Fibroblast of upper back skin (primary cell): ENCODE data around the gene SELENOO.
"Not testable (repeated sequence)": the region's sequence is repeated elsewhere in the genome, so short reads cannot be mapped to it uniquely, and the experiment has no call there.

Source experiments
- DNase-seq: peaks from one replicate; pipeline ENCODE4 v3.0.0-alpha.2; 2013

SELENOO gene, protein sequence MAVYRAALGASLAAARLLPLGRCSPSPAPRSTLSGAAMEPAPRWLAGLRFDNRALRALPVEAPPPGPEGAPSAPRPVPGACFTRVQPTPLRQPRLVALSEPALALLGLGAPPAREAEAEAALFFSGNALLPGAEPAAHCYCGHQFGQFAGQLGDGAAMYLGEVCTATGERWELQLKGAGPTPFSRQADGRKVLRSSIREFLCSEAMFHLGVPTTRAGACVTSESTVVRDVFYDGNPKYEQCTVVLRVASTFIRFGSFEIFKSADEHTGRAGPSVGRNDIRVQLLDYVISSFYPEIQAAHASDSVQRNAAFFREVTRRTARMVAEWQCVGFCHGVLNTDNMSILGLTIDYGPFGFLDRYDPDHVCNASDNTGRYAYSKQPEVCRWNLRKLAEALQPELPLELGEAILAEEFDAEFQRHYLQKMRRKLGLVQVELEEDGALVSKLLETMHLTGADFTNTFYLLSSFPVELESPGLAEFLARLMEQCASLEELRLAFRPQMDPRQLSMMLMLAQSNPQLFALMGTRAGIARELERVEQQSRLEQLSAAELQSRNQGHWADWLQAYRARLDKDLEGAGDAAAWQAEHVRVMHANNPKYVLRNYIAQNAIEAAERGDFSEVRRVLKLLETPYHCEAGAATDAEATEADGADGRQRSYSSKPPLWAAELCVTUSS

DNA sequence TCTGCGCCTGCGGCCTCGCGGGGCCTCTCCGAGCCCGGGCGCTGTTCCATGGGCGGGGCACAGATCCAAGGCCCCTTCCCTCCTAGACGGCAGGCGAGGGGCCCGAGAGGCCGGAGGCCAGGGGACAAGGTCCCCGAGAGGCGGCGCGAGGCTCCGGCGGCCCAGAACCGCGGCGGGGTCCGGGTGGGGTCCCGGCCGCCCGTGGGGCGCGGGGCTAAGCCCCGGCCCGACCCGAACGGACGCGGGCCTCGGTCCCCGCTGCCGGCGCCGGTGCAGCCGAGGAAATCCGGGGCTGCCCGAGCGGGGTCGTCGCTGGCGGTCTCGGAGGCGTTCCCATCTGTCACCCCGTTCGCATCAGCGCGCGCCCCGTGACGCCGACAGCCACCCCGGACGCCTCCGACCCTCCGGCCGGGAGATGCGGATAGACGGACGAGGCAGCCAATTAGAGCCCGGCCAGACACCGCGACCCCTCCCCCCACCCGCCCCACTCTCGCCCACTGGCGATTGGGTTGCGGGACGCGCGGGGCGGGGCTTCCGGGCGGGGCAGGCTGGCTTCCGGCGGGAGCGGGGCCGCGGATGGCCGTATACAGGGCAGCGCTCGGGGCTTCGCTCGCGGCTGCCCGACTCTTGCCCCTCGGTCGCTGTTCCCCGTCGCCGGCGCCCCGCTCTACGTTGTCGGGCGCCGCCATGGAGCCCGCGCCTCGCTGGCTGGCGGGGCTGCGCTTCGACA lies at the start of gene SELENOO:
Gene SELENOO, plus strand, starts transcription at position 551 of the 730 bp plus-strand sequence. Its CDS starts 26 bp downstream, at position 577.
- DNase-seq: peak; percentile 84

DNA sequence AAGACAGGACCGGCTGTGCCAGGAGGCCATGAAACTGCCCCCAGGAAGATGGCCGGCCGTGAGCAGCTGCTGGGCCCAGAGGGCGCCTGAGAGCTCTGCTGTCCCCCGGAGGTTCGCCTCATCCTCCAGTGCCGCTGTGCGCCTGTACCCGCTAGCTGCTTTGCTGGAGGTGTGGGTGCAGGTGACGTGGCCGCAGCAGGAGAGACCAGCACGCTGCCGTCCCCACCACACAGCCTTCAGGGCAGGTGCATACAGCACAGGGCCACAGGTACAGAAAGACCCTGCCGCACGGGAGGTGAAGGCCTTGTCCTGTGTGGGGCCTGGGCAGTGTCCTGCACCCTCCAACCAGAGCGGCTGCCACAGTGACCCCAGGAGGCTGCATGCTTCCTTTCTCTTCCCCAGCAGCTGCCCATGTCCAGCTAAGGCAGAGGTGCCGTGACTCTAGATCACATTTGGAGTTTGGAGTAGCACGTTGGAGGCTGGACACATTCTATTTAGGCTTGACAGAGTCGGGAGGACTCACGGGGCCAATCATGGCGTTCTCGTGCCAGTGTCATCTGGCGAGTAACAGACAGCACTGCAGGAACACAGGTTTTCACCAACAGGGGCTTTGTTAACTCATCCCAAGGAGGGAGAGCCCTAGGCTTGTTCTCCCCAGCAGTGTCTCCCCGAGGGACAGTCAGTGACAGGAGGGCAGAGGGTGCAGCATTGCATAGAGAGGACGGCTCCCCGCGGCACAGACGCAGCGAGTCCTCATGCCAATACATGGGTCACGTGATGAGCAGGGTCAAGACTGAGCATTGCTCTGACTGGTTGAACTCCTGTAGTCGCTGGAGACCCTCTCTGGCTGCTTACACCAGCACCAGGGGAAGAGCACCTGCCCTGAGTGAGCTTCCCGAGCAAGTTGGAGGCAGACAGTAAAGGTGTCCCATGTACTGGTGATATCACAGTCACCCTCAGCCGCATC lies 49.0 kb upstream of the SELENOO start:
- no peak for DNase-seq

DNA sequence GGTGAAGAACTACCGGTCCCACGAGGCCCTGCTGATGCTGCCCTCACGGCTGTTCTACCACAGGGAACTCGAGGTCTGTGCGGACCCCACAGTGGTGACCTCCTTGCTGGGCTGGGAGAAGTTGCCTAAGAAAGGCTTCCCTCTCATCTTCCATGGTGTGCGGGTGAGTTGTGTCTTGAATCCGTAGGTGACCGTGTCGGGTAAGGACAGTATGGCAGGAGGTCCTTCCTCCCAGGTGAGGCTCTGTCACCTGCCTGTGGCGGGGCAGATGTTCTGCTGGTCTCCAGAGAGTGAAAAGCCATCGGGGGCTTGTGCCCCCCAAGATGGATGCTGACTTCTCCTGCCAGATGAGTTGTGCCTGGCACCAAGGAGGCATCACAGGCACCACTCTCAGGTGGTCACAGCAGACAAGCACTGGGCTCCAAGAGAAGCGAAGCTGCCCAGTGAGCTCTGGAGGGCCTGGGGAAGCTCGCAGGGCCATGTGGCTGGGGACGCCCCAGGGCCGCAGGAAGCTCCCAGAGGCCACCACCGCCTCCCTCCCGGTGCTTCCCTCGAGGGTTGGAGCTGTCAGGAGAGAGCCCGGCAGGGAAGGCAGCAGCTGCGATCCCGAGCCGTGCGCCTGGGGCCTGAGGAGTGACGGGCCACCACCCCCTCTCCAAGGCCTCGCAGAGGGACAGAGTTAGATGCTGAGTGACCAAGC lies 47.6 kb upstream of the SELENOO start:
- DNase-seq: no peak

DNA sequence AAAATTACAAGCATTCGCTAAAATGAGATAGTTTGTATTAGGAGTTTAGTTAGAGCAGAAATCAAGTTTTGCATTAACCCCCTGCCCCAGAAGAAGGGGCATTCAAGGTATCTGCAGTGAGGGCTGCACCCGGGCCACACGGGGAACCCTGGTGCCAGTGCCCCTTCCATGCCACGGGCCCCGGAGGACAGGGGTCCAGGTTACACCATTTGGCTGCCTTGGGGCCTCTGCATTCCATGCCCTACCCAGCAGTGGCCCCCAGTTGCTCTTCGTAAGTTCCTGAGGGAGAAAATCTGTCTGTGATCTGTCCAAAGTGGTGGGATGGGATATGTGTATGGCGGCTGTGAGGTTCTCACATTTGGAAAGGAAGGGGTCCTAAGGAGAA lies 47.1 kb upstream of the SELENOO start:
- no peak for DNase-seq

DNA sequence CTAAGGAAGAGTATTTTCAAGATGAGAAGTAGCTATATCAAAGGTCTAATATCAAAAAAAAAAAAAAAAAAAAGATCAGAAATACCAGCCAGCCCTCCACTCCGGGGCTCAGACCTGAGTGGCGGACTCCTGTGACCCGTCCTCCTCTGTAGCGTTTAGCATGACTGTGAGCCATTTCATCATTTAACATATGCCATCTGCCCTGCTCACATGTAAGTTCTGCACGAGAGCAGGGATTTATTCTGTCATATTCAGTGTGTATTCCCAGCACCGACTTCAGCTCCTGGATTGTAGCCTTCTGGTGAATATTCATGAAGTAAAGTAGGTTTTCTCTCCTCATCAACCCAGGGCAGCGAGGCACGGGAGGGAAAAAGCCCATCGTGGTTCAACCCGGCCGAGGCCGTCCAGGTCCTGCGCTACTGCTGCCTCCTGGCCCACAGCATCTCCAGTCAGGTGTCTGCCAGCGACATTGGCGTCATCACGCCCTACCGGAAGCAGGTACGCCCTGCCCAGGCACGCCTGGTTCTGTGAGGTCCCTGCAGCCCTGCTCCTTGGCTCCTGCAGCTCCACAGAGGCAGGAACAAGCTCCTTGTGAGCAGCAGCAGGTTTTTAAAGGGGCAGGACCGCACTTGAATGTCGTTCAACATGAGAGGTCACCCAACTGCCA lies 43.0 kb upstream of the SELENOO start:
- DNase-seq: no peak

DNA sequence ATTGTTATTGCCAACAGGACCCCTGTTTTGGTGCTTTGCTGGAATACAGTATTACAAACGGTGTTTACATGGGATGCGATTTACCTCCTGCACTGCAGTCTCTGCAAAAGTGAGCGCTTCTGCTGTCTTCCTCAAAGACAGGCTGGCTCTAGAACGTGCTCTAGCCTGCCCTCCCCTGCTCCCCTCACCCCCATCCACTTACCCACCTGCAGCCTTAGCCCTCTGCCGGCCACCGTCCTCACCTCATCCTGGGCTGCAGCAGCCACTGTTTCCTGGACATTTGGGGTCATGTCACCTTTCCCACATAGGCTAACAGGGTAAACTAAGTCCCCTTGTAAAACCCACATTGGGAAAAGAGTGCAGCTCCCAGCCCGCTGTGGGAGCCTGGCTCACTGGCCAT lies 39.9 kb upstream of the SELENOO start:
- no peak for DNase-seq

DNA sequence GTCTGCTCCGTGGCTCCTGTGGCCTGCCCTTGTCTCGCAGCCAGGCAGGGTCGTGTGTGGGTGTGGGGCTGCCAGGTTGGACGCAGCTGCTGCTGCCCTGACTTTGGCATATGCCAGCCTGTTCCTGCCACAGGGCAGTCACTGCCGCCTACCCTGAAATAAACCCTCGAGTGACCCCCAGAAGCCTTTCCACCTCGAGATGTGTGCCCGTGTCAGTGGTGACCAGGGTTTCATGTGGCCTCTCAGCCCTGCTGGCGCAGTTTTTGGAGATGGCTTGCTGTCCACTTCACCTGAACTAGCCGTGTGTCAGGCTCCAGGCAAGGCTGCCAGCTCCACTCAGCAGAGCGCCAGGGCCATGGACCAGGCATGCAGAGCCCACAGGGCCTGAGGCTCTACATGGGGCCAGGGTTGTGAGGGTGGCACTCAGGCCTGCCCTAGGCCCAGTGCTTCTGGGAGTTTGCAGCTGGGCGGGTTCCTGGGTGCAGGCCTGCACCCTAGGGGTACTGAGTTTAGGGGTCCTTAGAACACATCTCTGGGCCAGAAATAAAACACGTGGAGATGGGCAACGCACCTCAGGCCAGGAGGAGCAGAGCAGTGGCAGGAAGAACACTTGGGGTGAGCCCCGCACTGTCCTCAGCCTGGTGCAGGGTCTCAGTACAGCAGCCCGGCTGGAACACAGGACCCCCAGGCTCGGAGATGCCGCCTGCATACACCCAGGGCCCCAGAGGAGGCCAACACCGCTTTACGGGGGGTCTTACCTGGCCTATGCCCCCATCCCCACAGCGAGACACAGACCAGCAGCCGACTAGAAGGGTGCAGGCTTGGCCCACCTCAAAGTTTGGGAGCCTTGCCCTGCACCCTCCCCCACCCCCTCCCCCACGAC lies 39.1 kb upstream of the SELENOO start:
- DNase-seq: no peak

DNA sequence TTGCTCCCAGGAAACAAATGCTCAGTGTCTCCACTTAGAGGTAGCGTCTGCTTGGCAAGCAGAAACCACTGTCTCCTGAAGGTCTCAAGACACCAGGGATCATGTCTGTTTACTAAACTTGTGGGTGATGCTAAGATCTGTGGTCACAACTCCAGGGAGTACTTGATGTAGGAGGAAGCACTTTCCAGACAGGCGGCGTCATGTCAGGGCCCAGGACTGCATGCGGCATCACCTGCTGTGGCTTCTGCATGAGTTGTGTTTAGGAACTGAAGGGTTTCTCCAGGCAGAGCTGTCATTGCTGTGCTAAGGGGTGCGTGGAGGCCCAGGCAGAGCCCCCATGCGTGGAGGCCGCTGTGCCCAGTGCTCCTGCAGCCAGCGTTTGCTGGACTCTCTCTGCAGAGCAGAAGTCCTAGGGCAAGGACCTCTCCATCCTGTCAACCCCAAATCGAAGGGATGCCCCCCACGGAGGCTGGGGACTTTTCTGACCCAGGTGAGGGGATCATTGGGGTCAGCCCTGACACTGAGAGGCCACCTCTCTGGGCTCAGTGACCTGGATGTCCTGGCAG lies 38.3 kb upstream of the SELENOO start:
- no peak for DNase-seq

DNA sequence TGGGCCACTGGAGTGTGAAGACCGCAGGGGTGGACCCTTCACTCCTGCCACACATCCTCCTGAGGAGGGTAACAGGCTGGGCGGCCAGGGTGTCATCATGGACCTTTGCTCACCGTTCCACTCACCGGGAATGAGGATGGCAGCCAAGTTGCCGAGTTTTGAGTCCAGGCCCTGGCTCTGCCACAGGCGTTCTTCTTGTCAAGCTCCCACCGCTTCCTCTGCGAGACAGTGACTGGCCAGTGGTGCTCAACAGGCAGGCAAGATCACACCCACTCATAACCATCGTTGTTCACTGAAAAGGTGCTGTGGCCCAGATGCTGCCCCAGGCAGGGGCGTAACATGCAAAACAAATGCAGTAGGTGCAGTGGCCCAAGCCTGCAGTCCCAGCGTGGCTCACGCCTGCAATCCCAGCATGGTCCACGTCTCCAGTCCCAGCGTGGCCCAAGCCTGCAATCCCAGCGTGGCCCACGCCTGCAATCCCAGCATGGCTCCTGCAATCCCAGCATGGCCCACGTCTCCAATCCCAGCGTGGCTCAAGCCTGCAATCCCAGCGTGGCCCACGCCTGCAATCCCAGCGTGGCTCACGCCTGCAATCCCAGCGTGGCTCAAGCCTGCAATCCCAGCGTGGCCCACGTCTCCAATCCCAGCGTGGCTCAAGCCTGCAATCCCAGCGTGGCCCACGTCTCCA lies 35.2 kb upstream of the SELENOO start:
- no peak for DNase-seq

DNA sequence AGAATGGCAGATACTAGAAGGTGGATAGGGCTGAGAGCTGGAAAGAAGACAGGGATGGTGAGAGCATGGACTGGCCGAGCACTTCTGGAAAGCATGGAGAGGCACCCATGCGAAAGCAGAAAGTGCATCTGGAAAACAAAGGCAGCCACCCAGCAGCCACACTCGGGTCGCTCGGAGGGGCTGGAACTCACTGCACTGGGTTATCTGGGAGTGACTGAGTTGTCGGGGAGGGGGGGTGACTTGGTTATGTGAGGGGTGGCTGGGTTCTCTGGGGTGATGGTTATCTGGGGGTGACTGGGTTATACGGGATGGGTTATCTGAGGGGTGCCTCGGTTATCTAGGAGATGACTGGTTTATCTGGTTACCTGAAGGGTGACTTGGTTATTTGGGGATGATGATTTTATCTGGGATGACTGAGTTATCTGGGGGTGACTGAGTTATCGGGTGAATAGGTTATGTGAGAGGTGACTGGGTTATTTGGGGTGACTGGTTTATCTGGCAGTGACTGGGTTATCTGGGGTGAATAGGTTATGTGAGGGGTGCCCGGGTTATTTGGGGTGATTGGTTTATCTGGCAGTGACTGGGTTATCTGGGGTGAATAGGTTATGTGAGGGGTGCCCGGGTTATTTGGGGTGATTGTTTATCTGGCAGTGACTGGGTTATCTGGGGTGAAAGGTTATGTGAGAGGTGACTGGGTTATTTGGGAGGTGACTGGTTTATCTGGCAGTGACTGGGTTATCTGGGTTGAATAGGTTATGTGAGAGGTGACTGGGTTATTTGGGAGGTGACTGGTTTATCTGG lies 32.9 kb upstream of the SELENOO start:
- DNase-seq: no peak

DNA sequence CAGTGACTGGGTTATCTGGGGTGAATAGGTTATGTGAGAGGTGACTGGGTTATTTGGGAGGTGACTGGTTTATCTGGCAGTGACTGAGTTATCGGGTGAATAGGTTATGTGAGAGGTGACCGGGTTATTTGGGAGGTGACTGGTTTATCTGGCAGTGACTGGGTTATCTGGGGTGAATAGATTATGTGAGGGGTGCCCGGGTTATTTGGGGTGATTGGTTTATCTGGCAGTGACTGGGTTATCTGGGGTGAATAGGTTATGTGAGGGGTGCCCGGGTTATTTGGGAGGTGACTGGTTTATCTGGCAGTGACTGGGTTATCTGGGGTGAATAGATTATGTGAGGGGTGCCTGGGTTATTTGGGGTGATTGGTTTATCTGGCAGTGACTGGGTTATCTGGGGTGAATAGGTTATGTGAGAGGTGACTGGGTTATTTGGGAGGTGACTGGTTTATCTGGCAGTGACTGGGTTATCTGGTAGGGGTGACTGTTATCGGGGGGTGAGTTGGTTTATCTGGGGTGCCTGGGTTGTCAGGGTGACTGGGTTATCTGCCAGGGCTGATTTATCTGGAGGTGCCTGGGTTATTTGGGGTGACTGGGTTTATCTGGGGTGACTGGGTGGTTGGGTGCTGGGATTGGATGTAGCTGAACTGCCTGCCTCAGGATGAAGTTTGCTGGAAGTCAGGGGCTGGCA lies 32.2 kb upstream of the SELENOO start:
- not testable (repeated sequence) for DNase-seq

DNA sequence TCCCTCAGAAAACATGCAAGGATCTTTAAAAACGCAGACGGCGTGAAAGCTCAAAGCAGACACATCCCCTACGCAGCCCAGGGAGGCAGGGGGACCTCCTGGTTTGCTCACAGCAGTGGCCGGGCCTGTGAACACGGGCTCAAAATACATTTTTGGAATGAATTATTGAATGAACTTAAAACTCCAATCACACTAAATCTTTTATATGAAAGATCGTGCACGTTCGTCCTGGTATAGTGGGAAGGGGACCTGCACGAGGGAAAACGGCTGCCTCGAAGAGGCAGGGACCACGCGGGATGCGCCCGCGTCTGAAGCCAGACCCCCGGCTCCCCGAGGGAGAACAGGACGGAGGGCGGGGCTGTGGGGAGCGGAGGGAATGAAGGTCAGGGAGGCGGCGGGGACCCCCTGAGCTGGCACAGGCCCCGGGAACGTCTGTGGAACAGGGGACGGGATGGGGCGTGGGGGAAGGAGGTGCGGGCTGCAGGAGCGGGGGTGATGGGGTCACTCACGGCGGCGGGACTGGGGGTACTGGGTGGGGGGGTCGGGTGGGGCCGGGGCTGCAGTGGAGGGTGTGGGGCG lies 31.5 kb upstream of the SELENOO start:
- DNase-seq: no peak

DNA sequence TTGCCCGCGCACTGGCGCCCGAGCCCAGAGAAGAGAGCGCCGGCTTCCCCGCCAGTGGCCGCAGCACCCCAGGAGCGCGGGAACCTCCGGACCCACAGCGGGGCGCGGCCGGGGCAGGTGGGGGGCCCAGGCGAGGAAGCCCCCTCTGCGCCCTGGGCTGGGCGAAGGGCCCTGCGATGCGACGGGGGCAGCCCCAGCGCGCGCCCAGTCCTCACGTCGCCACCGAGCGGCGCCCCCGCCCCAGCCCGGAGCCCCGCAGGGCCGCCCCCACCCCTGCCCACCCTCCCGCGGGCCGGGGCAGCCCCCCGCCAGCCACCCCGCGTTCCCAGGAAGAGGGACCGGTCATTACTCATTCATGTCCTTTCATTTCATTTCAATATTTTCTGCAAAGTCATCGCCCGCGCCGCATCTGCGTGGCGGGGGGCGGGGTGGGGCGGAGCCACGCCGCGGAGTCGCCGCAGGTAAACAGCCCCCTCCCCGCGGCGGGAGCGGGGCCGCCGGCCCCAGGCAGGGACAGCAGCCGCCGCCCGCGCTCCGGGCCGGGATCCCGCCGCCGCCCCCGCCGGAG lies 31.0 kb upstream of the SELENOO start:
- no peak for DNase-seq

DNA sequence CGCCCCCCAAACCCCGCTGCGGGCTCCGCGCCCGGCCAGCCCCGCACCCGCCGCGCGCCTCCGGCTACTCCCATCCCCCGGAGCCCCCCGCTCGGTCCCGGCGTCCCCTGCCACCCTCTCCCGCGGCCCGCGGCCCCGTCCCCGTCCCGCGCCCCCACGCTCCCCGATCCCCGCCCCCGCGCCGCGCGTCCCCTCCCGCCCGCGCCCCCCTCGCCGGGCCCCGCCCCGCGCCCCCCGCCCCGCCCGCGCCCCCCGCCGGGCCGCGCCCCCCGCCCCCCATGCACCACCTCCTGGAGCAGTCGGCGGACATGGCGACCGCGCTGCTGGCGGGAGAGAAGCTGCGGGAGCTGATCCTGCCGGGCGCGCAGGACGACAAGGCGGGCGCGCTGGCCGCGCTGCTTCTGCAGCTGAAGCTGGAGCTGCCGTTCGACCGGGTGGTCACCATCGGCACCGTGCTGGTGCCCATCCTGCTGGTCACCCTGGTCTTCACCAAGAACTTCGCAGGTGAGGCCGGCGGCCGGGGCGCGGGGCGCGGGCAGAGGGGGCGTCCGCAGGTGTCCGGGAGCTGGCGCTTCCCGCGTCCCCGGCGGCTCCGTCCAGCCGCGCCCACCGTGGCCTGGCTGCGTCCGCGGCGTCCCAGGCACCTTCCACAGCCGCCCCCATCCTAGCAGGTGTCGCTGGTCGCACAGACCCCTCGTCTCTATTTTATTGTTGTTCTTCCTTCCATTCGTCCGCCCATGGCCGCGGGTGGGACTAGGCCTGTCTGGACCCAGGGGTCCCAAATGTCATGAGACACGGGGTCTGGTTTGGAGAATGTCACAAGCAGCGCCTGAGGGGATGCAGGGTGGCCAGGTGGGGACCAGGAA lies 30.1 kb upstream of the SELENOO start, which contains the start of gene PANX2:
Gene PANX2, plus strand, starts transcription at position 279 of the 866 bp plus-strand sequence. Its CDS starts 0 bp downstream, at position 279.
- DNase-seq: no peak

DNA sequence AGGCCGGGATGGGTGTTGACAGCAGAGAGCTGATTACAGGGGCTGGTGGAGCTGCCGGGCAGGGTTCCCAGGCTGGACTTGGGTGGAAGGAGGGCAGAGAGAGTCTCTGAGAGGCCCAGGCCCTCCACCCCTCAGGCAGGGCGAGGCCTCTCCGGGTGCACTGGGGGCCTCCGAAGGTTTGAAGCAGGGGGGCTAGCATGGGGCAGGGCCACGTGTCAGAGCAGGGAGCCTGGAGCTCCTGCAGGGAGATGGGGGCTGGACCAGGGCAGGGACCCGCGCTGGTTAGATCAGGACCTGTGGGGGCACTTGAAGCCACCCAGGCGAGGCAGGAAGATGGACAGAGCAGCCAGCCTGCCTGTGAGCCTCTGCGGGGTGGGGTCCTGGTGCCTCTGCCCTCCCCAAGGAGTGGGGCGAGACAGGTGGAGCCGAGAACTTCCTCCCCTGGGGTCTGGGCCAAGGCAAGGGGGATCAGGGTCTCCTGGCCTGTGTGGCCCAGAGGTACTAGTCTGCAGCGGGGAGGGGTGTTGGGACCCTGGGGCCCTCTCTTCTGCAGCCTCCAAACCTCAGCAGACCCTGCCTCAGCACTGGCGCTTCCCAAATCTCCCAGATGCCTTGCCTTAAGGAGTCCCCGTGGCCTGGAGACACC lies 29.4 kb upstream of the SELENOO start:
- no peak for DNase-seq
